ENCODE results near the gene PARD6A.

The PARD6A gene

GRCh38 chr16:67663151-67663876, 2.6 kb downstream of the PARD6A start:
- Histone ChIP-seq H4K20me1 (ENCODE audit: insufficient read depth, low read length, poor library complexity, severe bottlenecking) (peaks cover 17% of the 10 kb centered on the region), H3K9me2 (replicated peaks; ENCODE audit: low read depth, low read length) (no peaks in the 10 kb centered on the region), H2AFZ (ENCODE audit: low read length) (no peak overlapping the region), H3K4me3 (ENCODE audit: low read length, poor library complexity, severe bottlenecking) (no peak overlapping the region), H3F3A (ENCODE audit: low read depth) (no peaks in the 10 kb centered on the region), H3K79me2 (ENCODE audit: insufficient read depth, low read length) (peaks cover 12% of the 10 kb centered on the region; the same call in 1 of the 2 replicates), H3K27me3 (ENCODE audit: insufficient read depth, low read length, poor library complexity, severe bottlenecking) (no peaks in the 10 kb centered on the region), H3K9ac (ENCODE audit: low read depth, low read length, poor library complexity, severe bottlenecking) (no peak overlapping the region), H3K36me3 (ENCODE audit: insufficient read depth, low read length) (no peaks in the 10 kb centered on the region; the same call in 1 of the 2 replicates), H3K4me1 (ENCODE audit: insufficient read depth, low read length, poor library complexity, severe bottlenecking) (peaks cover 23% of the 10 kb centered on the region), H3K4me2 (ENCODE audit: low read depth, low read length, poor library complexity, severe bottlenecking) (no peak overlapping the region), H3K9me3 (ENCODE audit: insufficient read depth, low read depth, low read length) (no peaks in the 10 kb centered on the region)
- TF ChIP-seq CTCF (conservative IDR thresholded peaks at IDR 0.05; ENCODE audit: low read length), result peak; percentile 56
- no peak for TF ChIP-seq EZH2phosphoT487 (IDR thresholded peaks at IDR 0.05; ENCODE audit: borderline replicate concordance)

GRCh38 chr16:67663877-67664222, 3.1 kb downstream of the PARD6A start:
- Histone ChIP-seq H3K27me3 (ENCODE audit: insufficient read depth, low read length, poor library complexity, severe bottlenecking) (no peaks in the 10 kb centered on the region), H3K9me3 (ENCODE audit: insufficient read depth, low read depth, low read length) (no peaks in the 10 kb centered on the region), H3F3A (ENCODE audit: low read depth) (no peaks in the 10 kb centered on the region), H3K36me3 (ENCODE audit: insufficient read depth, low read length) (no peaks in the 10 kb centered on the region), H2AFZ (ENCODE audit: low read length) (no peak overlapping the region), H3K9ac (ENCODE audit: low read depth, low read length, poor library complexity, severe bottlenecking) (no peak overlapping the region), H3K4me3 (ENCODE audit: low read length, poor library complexity, severe bottlenecking) (no peak overlapping the region), H3K9me2 (replicated peaks; ENCODE audit: low read depth, low read length) (no peaks in the 10 kb centered on the region), H3K4me2 (ENCODE audit: low read depth, low read length, poor library complexity, severe bottlenecking) (no peak overlapping the region), H4K20me1 (ENCODE audit: insufficient read depth, low read length, poor library complexity, severe bottlenecking) (peaks cover 11% of the 10 kb centered on the region), H3K4me1 (ENCODE audit: insufficient read depth, low read length, poor library complexity, severe bottlenecking) (peaks cover 24% of the 10 kb centered on the region), H3K79me2 (ENCODE audit: insufficient read depth, low read length) (peaks cover 10% of the 10 kb centered on the region; the same call in 1 of the 2 replicates)
- 0 out of 2 replicates have a peak, but pooled peaks have one; percentile 5 for TF ChIP-seq CTCF (conservative IDR thresholded peaks at IDR 0.05; ENCODE audit: low read length)
- no peak for TF ChIP-seq EZH2phosphoT487 (IDR thresholded peaks at IDR 0.05; ENCODE audit: borderline replicate concordance)

GRCh38 chr16:67664258-67664657, 3.5 kb downstream of the PARD6A start:
- no peak overlapping the region for H3K4me3 ChIP-seq (ENCODE audit: low read length, poor library complexity, severe bottlenecking)
- peaks cover 7% of the 10 kb centered on the region for H4K20me1 ChIP-seq (ENCODE audit: insufficient read depth, low read length, poor library complexity, severe bottlenecking)
- H3K27me3 ChIP-seq (ENCODE audit: insufficient read depth, low read length, poor library complexity, severe bottlenecking), result no peaks in the 10 kb centered on the region
- H3K79me2 ChIP-seq (ENCODE audit: insufficient read depth, low read length), result peaks cover 6% of the 10 kb centered on the region; the same call in 1 of the 2 replicates
- no peaks in the 10 kb centered on the region for H3K36me3 ChIP-seq (ENCODE audit: insufficient read depth, low read length)
- no peak overlapping the region for H3K4me2 ChIP-seq (ENCODE audit: low read depth, low read length, poor library complexity, severe bottlenecking)
- no peaks in the 10 kb centered on the region for H3K9me3 ChIP-seq (ENCODE audit: insufficient read depth, low read depth, low read length)
- no peak overlapping the region for H3K9ac ChIP-seq (ENCODE audit: low read depth, low read length, poor library complexity, severe bottlenecking)
- no peak overlapping the region for H2AFZ ChIP-seq (ENCODE audit: low read length)
- H3F3A ChIP-seq (ENCODE audit: low read depth), result no peaks in the 10 kb centered on the region
- H3K4me1 ChIP-seq (ENCODE audit: insufficient read depth, low read length, poor library complexity, severe bottlenecking), result peaks cover 20% of the 10 kb centered on the region
- TF ChIP-seq EZH2phosphoT487 (IDR thresholded peaks at IDR 0.05; ENCODE audit: borderline replicate concordance) (no peak), CTCF (conservative IDR thresholded peaks at IDR 0.05; ENCODE audit: low read length) (no peak)
- no peaks in the 10 kb centered on the region for H3K9me2 ChIP-seq (replicated peaks; ENCODE audit: low read depth, low read length)

Data from Loucy (cell line).